Neural progenitor cell (in vitro differentiated cells): ENCODE measurements around the gene ELANE. TPM values are rescaled to one million over a fixed set of nuclear protein-coding genes. Genes with fewer than 3 reads are reported as not detected.
"Not testable (repeated sequence)": the region's sequence is repeated elsewhere in the genome, so short reads cannot be mapped to it uniquely, and the experiment has no call there.

Source experiments
- DNase-seq: peaks from one replicate; pipeline ENCODE4 v3.0.0-alpha.2; 2016; ENCODE audit warnings: low spot score
- H2AFZ ChIP-seq: fragments of 200-600 bp; sonication (generic); replicated peaks from 2 replicates; pipeline ENCODE4 v1.6.1; 2016; ENCODE audit warnings: antibody characterized with exemption
- H3F3A ChIP-seq: fragments of 200-600 bp; sonication (generic); 2 replicates; pipeline ENCODE4 v1.6.1; 2016; ENCODE audit warnings: antibody characterized with exemption, low read depth
- H3K27ac ChIP-seq: fragments of 200-600 bp; sonication (generic); 2 replicates; pipeline ENCODE4 v1.5.1; 2016; ENCODE audit warnings: mild to moderate bottlenecking
- H3K27me3 ChIP-seq: fragments of 200-600 bp; sonication (generic); 2 replicates; pipeline ENCODE4 v1.6.1; 2016; ENCODE audit warnings: mild to moderate bottlenecking, moderate library complexity
- H3K36me3 ChIP-seq: fragments of 200-600 bp; sonication (generic); 2 replicates; pipeline ENCODE4 v1.5.1; 2016
- H3K4me1 ChIP-seq: fragments of 200-600 bp; sonication (generic); 2 replicates; pipeline ENCODE4 v1.6.1; 2016; ENCODE audit warnings: mixed run types
- H3K4me2 ChIP-seq: fragments of 200-600 bp; sonication (generic); 2 replicates; pipeline ENCODE4 v1.6.1; 2016
- H3K4me3 ChIP-seq: fragments of 200-600 bp; sonication (generic); 2 replicates; pipeline ENCODE4 v1.5.1; 2016
- H3K79me2 ChIP-seq: fragments of 200-600 bp; sonication (generic); 2 replicates; pipeline ENCODE4 v1.6.1; 2016; ENCODE audit warnings: low read depth
- H3K9ac ChIP-seq: fragments of 200-600 bp; sonication (generic); 2 replicates; pipeline ENCODE4 v1.6.1; 2016
- H3K9me3 ChIP-seq: fragments of 200-600 bp; sonication (generic); 2 replicates; pipeline ENCODE4 v1.5.1; 2016; ENCODE audit warnings: low read depth
- H4K20me1 ChIP-seq: fragments of 200-600 bp; sonication (generic); 2 replicates; pipeline ENCODE4 v1.6.1; 2016; ENCODE audit warnings: low read depth
- H3K27ac Mint-ChIP-seq: 3 replicates; pipeline ENCODE4 v1.8.0; 2021; ENCODE audit warnings: mixed read lengths
- H3K27me3 Mint-ChIP-seq: 2 replicates; pipeline ENCODE4 v1.8.0; 2022; ENCODE audit warnings: low read depth, mild to moderate bottlenecking, inconsistent platforms, moderate library complexity, mixed read lengths; ENCODE audit not compliant: insufficient read depth
- H3K36me3 Mint-ChIP-seq: 3 replicates; pipeline ENCODE4 v1.8.0; 2021; ENCODE audit warnings: mixed read lengths
- H3K4me1 Mint-ChIP-seq: 3 replicates; pipeline ENCODE4 v1.8.0; 2021; ENCODE audit warnings: mixed read lengths
- H3K4me3 Mint-ChIP-seq: 3 replicates; pipeline ENCODE4 v1.8.0; 2021; ENCODE audit warnings: mild to moderate bottlenecking, moderate library complexity, mixed read lengths
- H3K9me3 Mint-ChIP-seq: 3 replicates; pipeline ENCODE4 v1.8.0; 2020; ENCODE audit warnings: mixed read lengths
- EZH2 ChIP-seq: fragments of 200-600 bp; sonication (generic); IDR thresholded peaks from 2 replicates; pipeline ENCODE4 v1.6.1; 2017; ENCODE audit warnings: antibody characterized with exemption, mild to moderate bottlenecking, moderate library complexity
- EZH2phosphoT487 ChIP-seq: fragments of 200-600 bp; sonication (generic); IDR thresholded peaks from 2 replicates; pipeline ENCODE4 v1.6.1; 2017; ENCODE audit warnings: antibody characterized with exemption
- total RNA-seq: library from RNA; depleted of rRNA; stranded (reverse); fragments of >200 nt; gene quantifications from 2 replicates; pipeline ENCODE4 v1.2.3, GENCODE V29; 2015; ENCODE audit warnings: low replicate concordance
- TF ChIP-seq, protein P1 (sequence below): fragments of 200-600 bp; sonication (generic); IDR thresholded peaks from 2 replicates; pipeline ENCODE4 v1.5.1; 2017; ENCODE audit warnings: antibody characterized with exemption, mild to moderate bottlenecking

ELANE gene
- total RNA-seq, 1 donor from 2014 or later: not detected

DNA sequence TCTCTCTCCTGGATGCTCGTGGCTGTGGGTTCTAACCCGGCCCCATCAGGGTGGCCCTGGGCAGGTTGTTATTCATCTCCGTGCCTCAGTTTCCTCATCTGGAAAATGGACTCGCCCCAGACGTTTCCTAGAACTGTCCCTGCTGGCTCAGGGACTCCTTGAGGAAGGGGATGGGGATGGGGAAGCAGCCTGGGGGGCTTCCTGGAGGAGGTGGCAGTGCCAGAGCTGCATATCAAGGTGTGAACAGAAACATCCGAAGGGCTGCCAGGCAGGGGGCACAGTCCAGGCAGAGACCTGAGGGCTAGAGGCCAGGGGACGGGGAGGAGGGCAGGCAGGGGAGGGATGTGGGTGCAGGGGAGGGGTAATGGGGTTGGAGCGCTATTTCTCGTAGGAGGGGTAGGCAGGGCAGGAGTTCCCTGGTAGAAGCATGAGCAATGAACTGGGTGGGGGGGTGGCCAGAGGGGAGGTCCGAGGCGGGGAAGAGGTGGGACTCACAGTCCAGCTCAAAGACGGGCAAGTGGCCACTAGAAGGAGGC is 3.6 kb upstream of the ELANE start:
- H3K9me3 Mint-ChIP-seq: no peaks in the 10 kb centered on the region
- peaks cover 29% of the 10 kb centered on the region for H3K27me3 Mint-ChIP-seq
- Histone ChIP-seq H3K4me2 (no peak overlapping the region), H3K4me1 (peaks cover 3% of the 10 kb centered on the region), H4K20me1 (no peaks in the 10 kb centered on the region), H3K9ac (no peak overlapping the region), H3F3A (peaks cover 24% of the 10 kb centered on the region), H2AFZ (no peak overlapping the region), H3K27me3 (peaks cover 26% of the 10 kb centered on the region), H3K4me3 (no peak overlapping the region), H3K9me3 (no peaks in the 10 kb centered on the region), H3K27ac (no peak overlapping the region), H3K36me3 (no peaks in the 10 kb centered on the region), H3K79me2 (no peaks in the 10 kb centered on the region)
- H3K4me1 Mint-ChIP-seq: peaks cover 11% of the 10 kb centered on the region
- no peaks in the 10 kb centered on the region for H3K36me3 Mint-ChIP-seq
- H3K27ac Mint-ChIP-seq: no peak overlapping the region
- no peak for TF ChIP-seq EZH2phosphoT487
- no peak for TF ChIP-seq EZH2
- TF ChIP-seq, protein P1, sequence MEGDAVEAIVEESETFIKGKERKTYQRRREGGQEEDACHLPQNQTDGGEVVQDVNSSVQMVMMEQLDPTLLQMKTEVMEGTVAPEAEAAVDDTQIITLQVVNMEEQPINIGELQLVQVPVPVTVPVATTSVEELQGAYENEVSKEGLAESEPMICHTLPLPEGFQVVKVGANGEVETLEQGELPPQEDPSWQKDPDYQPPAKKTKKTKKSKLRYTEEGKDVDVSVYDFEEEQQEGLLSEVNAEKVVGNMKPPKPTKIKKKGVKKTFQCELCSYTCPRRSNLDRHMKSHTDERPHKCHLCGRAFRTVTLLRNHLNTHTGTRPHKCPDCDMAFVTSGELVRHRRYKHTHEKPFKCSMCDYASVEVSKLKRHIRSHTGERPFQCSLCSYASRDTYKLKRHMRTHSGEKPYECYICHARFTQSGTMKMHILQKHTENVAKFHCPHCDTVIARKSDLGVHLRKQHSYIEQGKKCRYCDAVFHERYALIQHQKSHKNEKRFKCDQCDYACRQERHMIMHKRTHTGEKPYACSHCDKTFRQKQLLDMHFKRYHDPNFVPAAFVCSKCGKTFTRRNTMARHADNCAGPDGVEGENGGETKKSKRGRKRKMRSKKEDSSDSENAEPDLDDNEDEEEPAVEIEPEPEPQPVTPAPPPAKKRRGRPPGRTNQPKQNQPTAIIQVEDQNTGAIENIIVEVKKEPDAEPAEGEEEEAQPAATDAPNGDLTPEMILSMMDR: no peak
- H3K4me3 Mint-ChIP-seq: no peak overlapping the region
- no peak for DNase-seq

DNA sequence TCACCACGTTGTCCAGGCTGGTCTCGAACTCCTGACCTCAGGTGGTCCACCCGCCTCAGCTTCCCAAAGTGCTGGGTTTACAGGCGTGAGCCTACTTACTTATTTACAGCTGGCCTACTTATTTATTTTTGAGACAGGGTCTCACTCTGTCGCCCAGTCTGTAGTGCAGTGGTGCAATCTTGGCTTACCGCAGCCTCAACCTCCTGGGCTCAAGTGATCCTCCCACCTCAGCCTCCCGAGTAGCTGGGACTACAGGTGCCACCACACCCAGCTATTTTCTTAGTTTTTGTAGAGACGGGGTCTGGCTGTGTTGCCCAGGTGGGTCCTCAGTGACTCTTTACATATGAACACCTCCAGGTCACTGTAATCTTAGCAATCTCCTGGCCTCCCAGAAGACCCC is 2.9 kb upstream of the ELANE start:
- Mint-ChIP-seq H3K4me1 (peaks cover 11% of the 10 kb centered on the region), H3K27me3 (peaks cover 27% of the 10 kb centered on the region)
- H3K4me3 Mint-ChIP-seq, H3K27ac ChIP-seq, H2AFZ ChIP-seq, H3K27ac Mint-ChIP-seq, H3K9ac ChIP-seq, H3K79me2 ChIP-seq, H3K36me3 Mint-ChIP-seq, H3K36me3 ChIP-seq, H4K20me1 ChIP-seq, H3K9me3 ChIP-seq, H3K9me3 Mint-ChIP-seq, DNase-seq, H3K4me3 ChIP-seq, H3K4me2 ChIP-seq, H3K4me1 ChIP-seq: not testable (repeated sequence)
- Histone ChIP-seq H3F3A (peaks cover 24% of the 10 kb centered on the region), H3K27me3 (peaks cover 18% of the 10 kb centered on the region)

DNA sequence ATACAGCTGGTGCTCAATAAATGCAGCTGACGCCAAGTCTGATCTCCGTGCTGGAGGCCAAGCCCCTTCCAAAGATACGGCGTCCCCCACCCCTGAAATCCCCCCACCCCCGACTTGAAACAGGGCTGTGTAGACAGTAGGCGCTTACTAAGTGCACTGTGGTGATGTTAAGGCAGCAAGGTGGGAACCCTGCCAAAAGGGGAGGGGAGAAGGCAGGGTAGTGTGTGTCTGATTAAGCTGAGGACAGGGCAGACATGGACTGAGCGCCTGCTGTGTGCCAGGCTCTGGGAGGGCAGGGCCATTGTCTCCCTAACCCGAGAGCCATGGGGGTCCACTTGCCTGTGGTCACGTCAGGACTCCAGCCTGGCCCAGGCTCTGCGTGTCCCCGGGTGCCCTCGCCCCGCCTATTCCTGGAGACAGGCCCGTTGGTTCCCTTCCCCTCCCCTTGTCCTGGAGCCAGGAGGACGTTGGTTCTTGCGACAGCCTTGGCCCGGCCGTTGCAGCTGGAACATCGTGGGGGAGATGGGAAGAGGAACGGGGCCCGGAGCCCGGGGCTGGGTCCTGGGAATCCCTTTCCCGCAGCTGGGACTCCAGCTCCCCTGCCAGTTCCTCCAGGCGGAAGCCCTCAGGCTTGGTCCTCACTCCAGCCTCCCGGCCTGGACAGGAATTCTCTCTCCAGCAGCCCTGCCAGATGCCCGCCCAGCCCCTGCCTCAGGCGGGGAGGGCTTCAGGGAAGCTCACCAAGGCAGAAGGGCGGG is 1.7 kb upstream of the ELANE start:
- TF ChIP-seq, protein P1: no peak
- TF ChIP-seq EZH2 (no peak), EZH2phosphoT487 (no peak)
- Mint-ChIP-seq H3K36me3 (no peaks in the 10 kb centered on the region), H3K27me3 (peaks cover 21% of the 10 kb centered on the region), H3K9me3 (no peaks in the 10 kb centered on the region), H3K4me3 (peak overlapping the region; percentile 41), H3K27ac (no peak overlapping the region), H3K4me1 (peaks cover 4% of the 10 kb centered on the region)
- H3K4me1 ChIP-seq: no peaks in the 10 kb centered on the region
- H3K79me2 ChIP-seq: no peaks in the 10 kb centered on the region
- peak overlapping the region; percentile 47 for H2AFZ ChIP-seq
- H3K4me3 ChIP-seq: no peak overlapping the region
- no peaks in the 10 kb centered on the region for H3K9me3 ChIP-seq
- H3F3A ChIP-seq: peaks cover 15% of the 10 kb centered on the region
- no peak overlapping the region for H3K9ac ChIP-seq
- H3K4me2 ChIP-seq: no peak overlapping the region
- no peak overlapping the region for H3K27ac ChIP-seq
- no peaks in the 10 kb centered on the region for H4K20me1 ChIP-seq
- DNase-seq: peak; percentile 51
- H3K27me3 ChIP-seq: peaks cover 10% of the 10 kb centered on the region
- no peaks in the 10 kb centered on the region for H3K36me3 ChIP-seq

DNA sequence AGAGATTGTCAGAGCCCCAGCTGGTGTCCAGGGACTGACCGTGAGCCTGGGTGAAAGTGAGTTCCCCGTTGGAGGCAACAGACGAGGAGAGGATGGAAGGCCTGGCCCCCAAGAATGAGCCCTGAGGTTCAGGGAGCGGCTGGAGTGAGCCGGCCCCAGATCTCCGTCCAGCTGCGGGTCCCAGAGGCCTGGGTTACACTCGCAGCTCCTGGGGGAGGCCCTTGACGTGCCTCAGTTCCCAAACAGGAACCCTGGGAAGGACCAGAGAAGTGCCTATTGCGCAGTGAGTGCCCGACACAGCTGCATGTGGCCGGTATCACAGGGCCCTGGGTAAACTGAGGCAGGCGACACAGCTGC is 1.1 kb upstream of the ELANE start:
- Histone ChIP-seq H3K9me3 (no peaks in the 10 kb centered on the region), H2AFZ (peak overlapping the region; percentile 47), H3K9ac (no peak overlapping the region), H4K20me1 (no peaks in the 10 kb centered on the region), H3K4me3 (no peak overlapping the region), H3K27me3 (peaks cover 7% of the 10 kb centered on the region), H3K36me3 (no peaks in the 10 kb centered on the region), H3K27ac (no peak overlapping the region), H3K79me2 (no peaks in the 10 kb centered on the region), H3K4me1 (no peaks in the 10 kb centered on the region), H3F3A (peaks cover 15% of the 10 kb centered on the region), H3K4me2 (no peak overlapping the region)
- TF ChIP-seq EZH2phosphoT487 (no peak), EZH2 (no peak)
- TF ChIP-seq, protein P1: no peak
- no peaks in the 10 kb centered on the region for H3K36me3 Mint-ChIP-seq
- H3K4me1 Mint-ChIP-seq: no peaks in the 10 kb centered on the region
- DNase-seq: no peak
- H3K9me3 Mint-ChIP-seq: no peaks in the 10 kb centered on the region
- peak overlapping the region; percentile 41 for H3K4me3 Mint-ChIP-seq
- no peak overlapping the region for H3K27ac Mint-ChIP-seq
- peaks cover 17% of the 10 kb centered on the region for H3K27me3 Mint-ChIP-seq
